ENCODE results near the gene CBFB. TPM values are rescaled to one million over a fixed set of nuclear protein-coding genes. Genes with fewer than 3 reads are reported as not detected.

CBFB gene
- total and polyA plus RNA-seq, 2 experiments from 2014 or later: 52.3 to 53.3 TPM

- H3K9me3 ChIP-seq (ENCODE audit: low read depth): no peaks in the 10 kb centered on the region
- DNase-seq: no peak
- H3K79me2 ChIP-seq (ENCODE audit: insufficient read depth): peaks cover under 1% of the 10 kb centered on the region
- H3F3A ChIP-seq (ENCODE audit: insufficient read depth): peaks cover 53% of the 10 kb centered on the region
- no peaks in the 10 kb centered on the region for H3K27me3 ChIP-seq (replicated peaks; ENCODE audit: insufficient read depth)
- peaks cover 5% of the 10 kb centered on the region; the same call in 1 of the 2 replicates for H4K20me1 ChIP-seq (ENCODE audit: insufficient read depth)
- H3K9me2 ChIP-seq (ENCODE audit: insufficient read depth): no peaks in the 10 kb centered on the region
- H3K4me3 ChIP-seq: no peak overlapping the region
- H3K36me3 ChIP-seq (ENCODE audit: low read depth): 0 out of 2 replicates have a peak, but pooled peaks cover 2% of the 10 kb centered on the region
- no peak overlapping the region for H3K9ac ChIP-seq
- H2AFZ ChIP-seq: no peak overlapping the region
- peaks cover 31% of the 10 kb centered on the region for H3K4me1 ChIP-seq (ENCODE audit: insufficient read depth)
- 95 to 99% methylated on average over 6 of the region's 6 CpGs for WGBS, 2 experiments (ENCODE audit: low coverage in 1 of 2, low lambda C conversion rate in 2 of 2, missing lambda C conversion rate in 2 of 2)
- H3K27ac ChIP-seq: no peak overlapping the region
- no peak for TF ChIP-seq EZH2 (IDR thresholded peaks at IDR 0.05; ENCODE audit: insufficient read depth, poor library complexity, severe bottlenecking)
- TF ChIP-seq EZH2phosphoT487 (IDR thresholded peaks at IDR 0.05; ENCODE audit: insufficient read depth, low read depth): no peak
- in situ Hi-C loops (cut with MboI): no loop called here
- H3K4me2 ChIP-seq (ENCODE audit: unreplicated experiment): no peak overlapping the region
These were observed 75.9 kb downstream of the CBFB start for GRCh38 chr16:67104845-67105244.

GRCh38 chr16:67105246-67105645 lies 76.3 kb downstream of the CBFB start:
- Histone ChIP-seq H3K4me3 (no peak overlapping the region), H3K27ac (no peak overlapping the region), H4K20me1 (ENCODE audit: insufficient read depth) (peaks cover 5% of the 10 kb centered on the region; the same call in 1 of the 2 replicates), H3K27me3 (replicated peaks; ENCODE audit: insufficient read depth) (no peaks in the 10 kb centered on the region), H2AFZ (no peak overlapping the region), H3K9me3 (ENCODE audit: low read depth) (no peaks in the 10 kb centered on the region), H3K9me2 (ENCODE audit: insufficient read depth) (no peaks in the 10 kb centered on the region), H3K36me3 (ENCODE audit: low read depth) (no peaks in the 10 kb centered on the region), H3K4me1 (ENCODE audit: insufficient read depth) (peaks cover 28% of the 10 kb centered on the region), H3K9ac (no peak overlapping the region), H3F3A (ENCODE audit: insufficient read depth) (peaks cover 49% of the 10 kb centered on the region), H3K4me2 (ENCODE audit: unreplicated experiment) (no peak overlapping the region), H3K79me2 (ENCODE audit: insufficient read depth) (peaks cover 5% of the 10 kb centered on the region)
- TF ChIP-seq EZH2 (IDR thresholded peaks at IDR 0.05; ENCODE audit: insufficient read depth, poor library complexity, severe bottlenecking) (no peak), EZH2phosphoT487 (IDR thresholded peaks at IDR 0.05; ENCODE audit: insufficient read depth, low read depth) (no peak)
- 76 to 80% methylated on average over 2 of the region's 2 CpGs for WGBS, 2 experiments (ENCODE audit: low coverage in 1 of 2, low lambda C conversion rate in 2 of 2, missing lambda C conversion rate in 2 of 2)
- no peak for DNase-seq
- in situ Hi-C loops (cut with MboI): no loop called here

- Histone ChIP-seq H3K27ac (no peak overlapping the region), H4K20me1 (ENCODE audit: insufficient read depth) (peaks cover 5% of the 10 kb centered on the region; the same call in 1 of the 2 replicates), H3K4me3 (no peak overlapping the region), H3K9ac (no peak overlapping the region), H3K9me3 (ENCODE audit: low read depth) (no peaks in the 10 kb centered on the region), H2AFZ (no peak overlapping the region), H3F3A (ENCODE audit: insufficient read depth) (peaks cover 43% of the 10 kb centered on the region), H3K4me2 (ENCODE audit: unreplicated experiment) (no peak overlapping the region), H3K4me1 (ENCODE audit: insufficient read depth) (peaks cover 26% of the 10 kb centered on the region), H3K79me2 (ENCODE audit: insufficient read depth) (peaks cover 11% of the 10 kb centered on the region), H3K27me3 (replicated peaks; ENCODE audit: insufficient read depth) (no peaks in the 10 kb centered on the region), H3K36me3 (ENCODE audit: low read depth) (no peaks in the 10 kb centered on the region), H3K9me2 (ENCODE audit: insufficient read depth) (no peaks in the 10 kb centered on the region)
- TF ChIP-seq EZH2 (IDR thresholded peaks at IDR 0.05; ENCODE audit: insufficient read depth, poor library complexity, severe bottlenecking) (no peak), EZH2phosphoT487 (IDR thresholded peaks at IDR 0.05; ENCODE audit: insufficient read depth, low read depth) (no peak)
- 10 to 11% methylated on average over 5 of the region's 5 CpGs for WGBS, 2 experiments (ENCODE audit: low coverage in 1 of 2, low lambda C conversion rate in 2 of 2, missing lambda C conversion rate in 2 of 2)
- in situ Hi-C loops (cut with MboI): no loop called here
- DNase-seq: no peak
These were observed 76.9 kb downstream of the CBFB start for GRCh38 chr16:67105881-67106280.

GRCh38 chr16:67108489-67108888 lies 79.5 kb downstream of the CBFB start:
- no peak overlapping the region for H3K4me2 ChIP-seq (ENCODE audit: unreplicated experiment)
- H3F3A ChIP-seq (ENCODE audit: insufficient read depth): peaks cover 25% of the 10 kb centered on the region
- TF ChIP-seq EZH2 (IDR thresholded peaks at IDR 0.05; ENCODE audit: insufficient read depth, poor library complexity, severe bottlenecking) (no peak), EZH2phosphoT487 (IDR thresholded peaks at IDR 0.05; ENCODE audit: insufficient read depth, low read depth) (no peak)
- H3K9ac ChIP-seq: no peak overlapping the region
- peaks cover 36% of the 10 kb centered on the region for H3K79me2 ChIP-seq (ENCODE audit: insufficient read depth)
- no peaks in the 10 kb centered on the region for H3K27me3 ChIP-seq (replicated peaks; ENCODE audit: insufficient read depth)
- in situ Hi-C loops (cut with MboI): no loop called here
- H2AFZ ChIP-seq: peak overlapping the region; percentile 91; the same call in 1 of the 2 replicates
- DNase-seq: no peak
- no peaks in the 10 kb centered on the region for H4K20me1 ChIP-seq (ENCODE audit: insufficient read depth)
- H3K9me3 ChIP-seq (ENCODE audit: low read depth): no peaks in the 10 kb centered on the region
- H3K4me3 ChIP-seq: no peak overlapping the region
- H3K4me1 ChIP-seq (ENCODE audit: insufficient read depth): peaks cover 15% of the 10 kb centered on the region
- H3K27ac ChIP-seq: no peak overlapping the region
- no peaks in the 10 kb centered on the region for H3K36me3 ChIP-seq (ENCODE audit: low read depth)
- WGBS, 2 experiments (ENCODE audit: low coverage in 1 of 2, low lambda C conversion rate in 2 of 2, missing lambda C conversion rate in 2 of 2): 93 to 97% methylated on average over 6 of the region's 6 CpGs
- no peaks in the 10 kb centered on the region for H3K9me2 ChIP-seq (ENCODE audit: insufficient read depth)
